HG03460 (cell line): Measurements from ENCODE around the gene EPS15.
A peak's percentile ranks its signal among the peaks of the same experiment; 100 is the strongest.
"Not testable (repeated sequence)": the region's sequence is repeated elsewhere in the genome, so short reads cannot be mapped to it uniquely, and the experiment has no call there.

Source experiments
- ATAC-seq: cut with Tn5 transposase; IDR thresholded peaks from one replicate; pipeline ENCODE4 v1.9.1; 2021; ENCODE audit not compliant: unreplicated experiment

The EPS15 gene

DNA sequence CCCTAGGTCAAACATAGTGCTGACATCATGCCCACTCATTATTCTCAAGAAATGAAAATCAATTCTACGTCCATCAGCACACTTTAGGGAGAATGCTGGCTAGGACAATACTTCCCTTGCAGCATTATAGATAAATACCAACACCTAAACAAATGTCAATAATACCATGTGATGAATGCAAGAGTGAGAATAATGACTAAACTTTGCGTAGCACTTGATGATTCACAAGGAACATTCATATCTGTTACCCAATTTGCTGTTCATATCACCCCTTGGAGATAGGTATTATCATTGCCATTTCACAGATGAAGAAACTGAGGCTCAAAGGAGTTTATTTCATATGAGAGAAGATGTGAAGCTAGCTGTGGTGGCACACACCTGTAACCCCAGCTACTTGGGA lies 24.8 kb upstream of the EPS15 start:
- no peak for ATAC-seq

DNA sequence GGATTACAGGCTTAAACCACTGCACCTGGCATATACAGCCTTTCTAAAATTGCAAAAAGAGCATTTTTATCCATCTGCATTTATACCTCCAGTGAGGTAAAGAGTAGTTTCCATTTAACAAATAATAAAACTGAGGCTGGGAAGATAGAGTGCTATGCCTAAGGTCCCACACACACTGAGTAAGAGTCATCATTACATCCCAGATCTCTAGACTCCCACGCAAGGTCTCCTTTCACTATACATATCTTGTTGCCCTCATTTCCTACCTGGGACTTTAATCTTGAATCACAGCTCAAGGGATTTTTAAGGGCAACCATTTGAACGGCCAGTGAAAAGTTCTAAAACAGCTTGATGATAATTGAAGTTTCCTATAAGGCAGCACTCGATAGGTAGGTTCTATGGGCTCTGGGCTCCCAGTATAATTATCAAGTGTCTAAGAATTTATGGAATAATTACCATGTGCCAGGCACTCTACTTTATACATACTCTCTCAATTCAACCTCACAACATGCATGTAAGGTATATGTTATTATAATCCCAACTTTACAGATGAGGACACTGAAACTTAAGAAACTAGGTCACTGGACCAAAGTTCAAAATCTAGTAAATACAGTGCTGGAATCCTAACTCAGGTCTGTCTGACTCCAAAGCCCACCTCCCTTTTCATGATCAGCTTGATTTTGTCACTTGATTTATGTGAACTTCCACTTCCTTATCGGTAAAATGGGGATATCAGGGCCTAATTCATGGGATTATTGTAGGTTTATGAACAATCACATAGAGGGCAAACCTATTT lies 23.3 kb upstream of the EPS15 start:
- no peak for ATAC-seq

DNA sequence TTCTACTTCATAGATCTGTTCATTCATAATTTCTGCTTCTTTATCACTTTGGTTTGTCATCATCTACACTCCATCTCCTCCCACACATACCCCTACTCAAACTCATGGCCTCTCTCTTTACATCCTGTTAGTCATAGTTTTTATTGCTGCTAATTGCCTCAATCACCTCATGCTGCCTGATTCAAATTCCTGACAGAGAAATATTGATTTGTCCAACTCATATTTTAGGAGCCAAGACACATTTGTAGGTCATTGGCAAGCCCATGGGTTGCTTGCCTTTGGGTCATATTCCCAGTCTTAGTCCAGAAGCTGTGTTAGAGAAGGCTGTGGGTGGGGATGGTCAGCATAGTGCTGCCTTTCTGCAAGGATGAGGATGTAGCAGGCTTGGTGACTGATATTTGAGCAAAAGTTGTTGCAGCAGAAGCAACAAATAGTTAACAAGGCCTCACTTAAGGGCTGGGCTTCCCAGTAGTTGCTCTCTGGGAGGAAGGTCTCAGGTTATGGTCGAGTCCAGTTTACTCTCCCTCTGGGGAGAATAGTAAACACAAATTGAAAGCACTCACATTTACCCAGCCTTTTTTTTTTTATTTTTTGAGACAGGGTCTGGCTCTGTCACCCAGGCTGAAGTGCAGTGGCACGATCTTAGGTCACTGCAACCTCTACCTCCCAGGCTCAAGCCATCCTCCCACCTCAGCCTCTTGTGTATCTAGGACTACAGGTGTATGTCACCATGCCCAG lies 22.4 kb upstream of the EPS15 start:
- no peak for ATAC-seq

DNA sequence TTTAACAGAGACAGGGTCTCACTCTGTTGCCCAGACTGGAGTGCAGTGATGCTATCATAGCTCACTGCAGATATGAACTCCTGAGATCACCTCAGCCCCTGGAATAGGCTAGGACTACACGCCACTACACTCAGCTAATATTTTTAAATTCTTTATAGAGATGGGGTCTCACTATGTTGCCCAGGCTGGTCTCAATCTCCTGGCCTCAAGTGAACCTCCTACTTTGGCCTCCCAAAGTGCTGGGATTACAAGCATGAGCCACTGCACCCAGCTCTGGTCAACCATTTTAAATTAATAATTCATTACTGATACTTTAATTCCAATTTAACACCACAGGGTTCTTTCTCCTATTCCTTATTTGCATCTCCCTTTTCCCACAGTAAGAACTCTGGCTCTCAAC lies 18.5 kb upstream of the EPS15 start:
- ATAC-seq: no peak

DNA sequence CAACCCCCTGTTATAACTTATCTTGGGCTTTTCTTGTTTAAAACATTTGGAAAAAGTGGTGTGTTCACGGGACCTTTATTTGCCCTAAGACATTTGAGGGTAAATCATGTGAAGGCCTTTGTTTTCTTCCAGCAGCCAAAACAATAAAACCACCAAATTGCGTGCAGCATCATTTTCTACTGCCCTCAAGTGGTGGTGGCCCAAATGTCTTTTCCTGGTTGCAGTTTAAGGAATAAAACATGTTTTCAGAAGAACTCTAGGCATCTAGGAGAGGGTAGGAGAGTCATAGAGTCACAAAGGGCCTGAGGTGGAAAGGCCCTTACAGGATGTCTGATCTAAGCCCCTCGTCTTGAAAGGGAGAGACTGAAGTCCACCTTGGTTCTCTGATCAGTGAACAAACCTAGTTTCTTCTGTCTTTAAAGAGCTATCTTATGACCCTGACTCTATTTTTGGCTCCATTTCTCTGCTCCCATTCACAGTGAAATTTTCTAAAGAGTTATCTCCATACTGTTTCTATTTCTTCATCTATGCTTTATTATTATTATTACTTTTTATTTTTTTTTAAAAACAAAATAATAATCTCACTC lies 16.0 kb upstream of the EPS15 start:
- no peak for ATAC-seq

DNA sequence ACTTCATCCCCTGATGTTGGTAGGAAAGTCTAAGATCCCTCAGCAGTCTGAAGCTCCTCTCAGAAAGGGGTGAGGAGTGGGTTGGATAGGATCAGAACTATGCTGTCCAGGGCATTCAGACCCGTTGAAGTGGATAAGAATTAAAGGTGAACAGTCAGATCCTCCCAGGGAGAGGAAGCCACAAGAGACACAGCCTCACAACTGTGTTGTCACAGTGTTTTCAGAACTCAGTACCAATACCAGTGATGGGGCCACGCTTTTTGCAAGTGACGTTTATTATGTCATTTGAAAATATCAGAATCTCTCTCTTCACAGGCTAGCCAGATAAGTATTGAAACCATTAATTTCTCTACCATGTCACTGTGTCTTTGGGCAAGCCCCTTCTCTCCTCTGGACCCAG lies 15.4 kb upstream of the EPS15 start:
- ATAC-seq: no peak

DNA sequence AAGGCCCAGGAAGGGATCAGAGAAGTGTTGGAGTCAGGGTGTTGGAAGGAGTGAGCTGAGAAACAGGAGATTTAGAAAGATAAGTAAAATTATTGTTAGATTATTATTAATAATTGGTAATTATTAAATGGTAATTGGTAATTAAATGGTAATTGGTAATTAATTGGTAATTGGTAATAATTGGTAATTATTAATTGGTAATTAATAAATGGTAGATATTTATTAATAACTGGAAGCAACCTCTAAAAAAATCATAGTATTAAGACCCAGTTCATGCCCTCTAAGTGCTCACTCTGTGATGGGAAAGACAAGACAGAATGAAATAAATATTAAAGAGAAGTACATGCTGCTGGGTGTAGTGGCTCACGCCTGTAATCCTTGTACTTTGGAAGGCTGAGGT lies 13.8 kb upstream of the EPS15 start:
- ATAC-seq: no peak

DNA sequence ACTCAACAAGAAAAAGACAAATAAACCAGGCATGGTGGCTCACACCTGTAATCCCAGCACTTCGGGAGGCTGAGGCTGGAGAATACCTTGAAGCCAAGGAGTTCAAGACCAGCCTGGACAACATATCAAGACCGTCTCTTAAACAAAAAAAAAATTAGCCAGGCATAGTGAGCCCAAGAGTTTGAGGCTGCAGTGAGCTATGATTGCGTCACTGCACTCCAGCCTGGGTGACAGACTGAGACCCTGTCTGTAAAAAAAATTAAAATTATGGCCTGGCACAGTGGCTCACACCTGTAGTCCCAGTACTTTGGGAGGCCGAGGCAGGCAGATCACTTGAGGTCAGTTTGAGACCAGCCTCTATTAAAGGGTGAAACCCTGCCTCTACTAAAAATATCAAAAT lies 11.4 kb upstream of the EPS15 start:
- ATAC-seq: not testable (repeated sequence)

DNA sequence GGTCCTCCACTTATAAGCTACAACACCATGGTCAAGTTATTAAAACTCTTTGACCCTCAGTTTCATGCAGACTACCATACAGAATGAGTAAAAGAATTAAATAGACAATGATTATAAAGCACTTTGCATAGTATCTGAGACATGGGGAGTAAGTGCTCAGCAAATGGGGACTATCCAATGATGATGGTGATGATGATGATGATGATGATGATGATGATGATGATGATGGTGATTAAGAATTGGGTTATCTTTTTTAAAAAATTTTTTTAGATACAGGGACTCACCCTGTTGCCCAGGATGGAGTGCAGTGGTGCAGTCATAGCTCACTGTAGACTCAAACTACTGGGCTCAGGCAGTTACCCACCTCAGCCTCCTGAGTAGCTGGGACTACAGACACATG lies 8.1 kb upstream of the EPS15 start:
- no peak for ATAC-seq

DNA sequence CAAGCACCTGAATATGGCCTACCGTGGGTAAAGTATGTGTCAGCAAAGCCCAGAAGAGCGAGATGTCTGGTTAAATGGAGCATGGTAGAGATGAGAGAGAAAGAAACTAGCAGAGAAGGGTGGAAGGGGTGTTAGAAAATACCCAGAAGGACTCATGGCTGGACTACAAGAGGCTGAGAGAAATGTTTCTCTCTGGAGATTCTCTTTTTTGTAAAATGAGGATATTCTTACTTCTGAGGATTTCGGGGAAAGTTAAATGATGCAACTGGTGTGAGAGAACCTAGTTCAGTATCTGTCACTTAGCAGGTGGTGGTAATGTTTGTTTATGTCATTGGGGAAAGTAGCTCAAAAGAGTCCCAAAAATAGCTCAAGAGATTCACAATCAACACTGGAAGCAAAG lies 7.2 kb upstream of the EPS15 start:
- ATAC-seq: no peak

DNA sequence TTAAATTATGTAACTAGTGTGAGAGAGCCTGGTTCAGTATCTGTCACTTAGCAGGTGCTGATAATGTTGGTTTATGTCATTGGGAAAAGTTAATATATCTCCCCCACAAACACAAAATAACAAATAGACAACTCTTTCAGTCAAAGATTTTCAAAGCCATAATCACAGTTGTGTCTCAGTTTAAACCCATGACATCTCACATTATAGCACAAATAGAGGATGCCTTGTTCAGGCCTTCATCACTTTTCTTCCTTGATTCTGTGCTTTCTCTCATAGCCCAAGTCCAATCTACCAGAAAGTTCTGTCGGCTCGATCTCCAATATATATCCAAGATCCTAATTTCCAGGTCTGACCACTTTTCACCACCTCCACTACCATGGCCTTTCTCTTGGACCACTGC lies 6.2 kb upstream of the EPS15 start:
- ATAC-seq: no peak

DNA sequence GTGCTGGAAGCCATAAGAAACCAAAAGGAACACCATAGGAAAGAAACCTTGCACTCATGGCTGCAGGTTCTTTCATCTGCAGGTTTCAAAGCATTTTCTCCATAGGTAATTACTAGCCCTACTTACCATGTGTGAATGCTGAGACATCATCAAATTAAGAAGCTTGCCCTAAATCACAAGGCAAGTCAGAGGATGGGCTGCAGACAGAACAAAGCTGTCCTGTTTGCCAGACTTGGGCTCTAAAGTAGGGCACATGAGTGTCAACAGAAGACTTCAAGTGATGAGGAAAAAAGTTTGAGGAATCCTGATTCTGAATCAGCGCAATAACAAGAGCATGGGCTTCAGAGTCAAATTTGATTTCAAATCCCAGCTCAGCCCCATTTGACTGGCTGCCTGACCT lies 5.8 kb upstream of the EPS15 start:
- no peak for ATAC-seq

DNA sequence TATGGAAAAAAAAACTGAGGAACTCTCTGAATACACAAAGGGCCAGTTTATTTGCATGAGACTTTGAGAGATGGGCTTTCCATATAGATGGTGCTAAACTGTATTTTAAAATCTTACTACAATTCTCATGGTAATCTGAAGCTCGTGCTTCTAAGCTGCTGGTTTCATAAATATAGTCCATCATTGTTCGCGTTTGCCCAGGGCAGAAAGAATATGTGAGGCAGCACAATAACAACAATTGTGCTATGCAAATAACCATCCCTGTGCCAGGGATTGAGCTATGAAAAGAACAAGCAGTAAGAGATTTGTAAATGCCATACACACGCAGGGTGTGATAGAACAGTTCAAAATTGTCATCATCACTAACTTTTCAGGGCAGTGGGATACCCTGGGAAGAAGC lies 4.9 kb upstream of the EPS15 start:
- ATAC-seq: no peak

DNA sequence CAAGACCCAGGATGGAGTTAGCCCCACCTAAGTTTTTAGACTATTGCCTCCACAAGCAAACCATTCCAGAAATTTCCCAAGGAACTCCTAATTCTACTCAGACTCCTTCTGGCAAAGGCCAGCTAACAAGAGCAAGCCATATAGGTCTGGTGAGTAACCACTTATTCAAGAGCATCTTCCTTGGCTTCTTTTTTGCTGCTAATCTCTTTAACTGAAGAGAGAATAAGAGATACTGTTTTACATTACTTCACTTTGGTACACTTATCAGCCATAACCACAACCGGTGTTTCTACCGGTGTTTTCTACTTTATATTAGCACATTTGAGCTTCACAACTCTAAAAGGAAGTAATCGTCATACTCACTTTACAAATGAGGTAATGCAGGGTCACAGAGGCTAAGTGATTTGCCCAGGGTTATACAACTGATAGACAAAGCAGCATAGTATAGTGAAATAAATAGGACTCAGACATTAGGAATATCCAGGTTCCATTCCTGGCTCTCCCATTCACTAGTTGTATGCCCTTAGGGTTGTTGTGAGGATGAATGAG lies 1.7 kb upstream of the EPS15 start:
- no peak for ATAC-seq

DNA sequence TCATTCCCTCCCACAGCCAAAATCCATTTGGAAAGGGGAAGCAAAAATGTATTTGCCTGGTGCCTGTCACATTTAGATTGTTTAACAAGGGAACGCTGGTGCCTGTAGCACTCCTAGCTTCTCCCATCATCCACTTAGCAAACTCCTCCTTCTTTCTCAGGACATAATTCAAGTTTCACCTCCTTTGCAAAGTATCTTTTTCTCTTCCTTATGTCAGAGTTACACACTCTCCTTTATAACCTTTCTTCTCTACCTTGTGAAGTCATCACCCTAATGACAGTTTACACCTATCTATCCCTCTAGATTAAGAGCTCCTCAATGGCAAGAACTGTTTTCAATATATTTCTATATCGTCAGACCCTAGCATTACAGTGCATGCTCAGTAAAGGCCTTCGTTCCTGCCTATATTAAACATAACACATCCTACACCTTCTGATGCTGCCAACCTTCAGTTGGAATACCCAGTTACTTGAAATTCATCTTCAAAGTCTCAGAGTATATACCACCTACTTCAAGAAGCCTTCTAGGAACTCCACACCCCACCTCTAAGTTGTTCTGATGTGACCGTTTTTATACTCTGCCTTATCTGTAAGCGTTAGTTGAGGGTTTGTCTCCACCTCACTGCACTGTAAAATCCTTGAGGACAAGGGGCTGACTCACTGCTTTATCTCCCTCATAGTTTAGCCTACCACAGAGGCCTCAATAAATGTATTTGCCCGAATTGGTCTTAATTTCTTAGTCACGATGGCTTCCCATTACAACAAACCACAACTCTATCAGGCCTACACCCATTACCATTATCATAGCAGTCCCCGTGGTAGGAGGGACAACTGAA lies 1.0 kb upstream of the EPS15 start:
- no peak for ATAC-seq

DNA sequence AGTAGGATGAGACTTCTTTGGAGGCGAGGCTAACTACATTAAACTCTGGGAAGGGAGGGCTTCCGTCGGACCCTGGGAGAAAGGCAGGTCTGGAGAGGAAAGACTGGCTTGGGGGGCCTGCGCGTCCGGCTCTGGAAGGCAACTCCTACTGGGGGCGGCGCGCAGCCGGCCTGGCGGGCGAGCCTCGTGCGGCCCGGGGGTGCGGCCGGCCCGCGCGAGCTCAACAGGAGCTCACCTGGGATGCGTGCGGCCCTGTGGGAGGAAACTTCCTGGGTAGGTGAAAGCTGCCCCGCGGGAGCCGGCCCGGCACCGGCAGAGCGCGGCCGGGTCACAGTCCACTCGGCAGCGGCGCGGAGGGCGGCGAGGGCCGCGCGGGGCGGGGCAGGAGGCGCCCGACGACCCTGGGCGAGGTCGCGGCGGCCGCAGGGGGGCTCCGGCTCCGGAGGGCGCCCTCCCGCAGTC lies 449 bp downstream of the EPS15 start:
- ATAC-seq: peak; percentile 42

DNA sequence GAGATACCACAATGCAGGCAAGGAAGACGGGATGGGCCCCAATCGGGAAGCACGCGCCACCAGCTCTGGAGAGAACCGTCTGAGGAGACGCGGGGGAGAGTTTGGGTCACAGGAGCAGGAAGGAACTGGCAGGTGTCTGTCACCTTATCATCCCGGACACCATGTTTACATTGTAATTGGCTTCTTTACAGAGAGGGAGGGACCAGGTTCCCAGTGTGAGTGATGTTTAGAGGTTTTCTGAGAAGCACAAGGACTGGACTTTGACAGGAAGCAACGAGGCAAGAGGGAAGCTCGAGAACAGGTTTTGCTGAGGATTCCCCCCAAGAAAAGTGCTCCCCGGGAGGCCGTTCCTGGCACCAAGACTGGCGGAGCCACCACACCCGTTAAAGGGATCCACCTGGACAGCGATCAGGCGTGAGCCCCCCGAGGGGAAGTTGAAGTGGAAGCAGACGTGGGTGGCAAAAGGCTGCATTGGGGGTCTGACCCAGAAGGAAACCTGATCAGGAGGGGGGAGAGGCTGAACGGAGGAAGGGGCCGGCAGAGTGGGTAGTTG lies 957 bp downstream of the EPS15 start:
- peak; percentile 44 for ATAC-seq

DNA sequence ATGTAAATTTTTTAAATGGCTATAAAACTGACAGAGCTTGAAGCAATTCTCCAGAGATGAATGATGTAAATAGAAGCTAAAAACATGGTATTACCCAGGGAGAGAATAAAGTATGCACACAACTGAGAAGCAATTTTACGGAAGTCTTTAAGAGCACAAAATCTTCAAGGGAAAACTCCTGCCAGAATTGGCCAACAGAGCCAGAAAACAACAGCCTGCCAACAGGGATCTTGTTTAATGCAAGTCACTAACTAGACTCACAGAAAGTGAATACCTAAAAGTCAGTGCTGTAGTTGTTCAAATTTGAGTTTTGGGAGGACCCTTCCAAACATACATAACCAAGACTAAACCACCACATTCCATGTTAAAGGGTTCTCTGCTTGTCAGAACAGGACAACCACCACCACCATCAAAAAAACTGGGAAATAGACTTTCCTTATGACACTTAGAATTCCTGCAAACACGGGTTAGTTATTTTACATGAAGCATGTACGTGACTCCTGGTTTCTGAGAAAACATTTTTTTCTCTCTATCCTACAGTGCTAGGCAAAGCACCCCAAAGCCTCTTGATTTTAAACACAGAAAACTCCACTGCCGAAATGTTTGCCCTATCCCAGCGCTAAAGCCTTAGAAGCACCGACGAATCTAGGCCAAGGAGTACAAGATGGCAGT lies 1.6 kb downstream of the EPS15 start:
- ATAC-seq: no peak

DNA sequence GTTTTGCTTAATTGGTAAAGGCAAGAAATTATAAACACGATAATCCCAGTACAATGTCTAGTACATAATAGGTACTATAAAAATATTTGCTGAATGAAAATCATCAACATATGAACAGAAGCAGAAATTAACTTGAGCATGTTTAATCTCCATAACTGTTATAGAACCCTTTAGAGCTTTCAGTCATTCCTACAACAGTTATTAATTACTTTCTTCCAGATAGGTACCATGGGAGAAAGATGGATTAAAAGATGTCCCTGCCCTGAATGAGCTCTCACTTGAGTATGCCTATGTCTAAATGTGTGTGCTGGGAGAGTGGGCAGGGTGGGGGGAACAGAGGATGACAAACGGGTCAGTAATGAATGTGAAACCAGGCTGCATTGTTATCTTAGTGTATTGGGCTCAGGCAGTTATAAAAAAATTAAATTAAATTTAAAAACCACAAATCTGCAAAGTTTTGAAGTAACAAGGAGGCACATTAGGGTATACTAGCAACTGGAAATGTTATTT lies 2.4 kb downstream of the EPS15 start:
- no peak for ATAC-seq
